Activated T-helper 1 cell treated with anti-CD3 and anti-CD28 coated beads, Interleukin-2, amount 50 U/mL, for 16 hours (primary cell): ENCODE results near the gene SLC25A25.
"Not testable (repeated sequence)": the region's sequence is repeated elsewhere in the genome, so short reads cannot be mapped to it uniquely, and the experiment has no call there.

Experiments
- DNase-seq, 2 donors: peaks; one replicate each; pipeline ENCODE4 v3.0.0-alpha.2; 2020; ENCODE audit warnings: low read depth in 1 of 2, low spot score in 1 of 2

The SLC25A25 gene

GRCh38 chr9:128108269-128109049 lies 40.4 kb downstream of the SLC25A25 start:
- DNase-seq: no peak

- DNase-seq: no peak
Observed at GRCh38 chr9:128109050-128109709, 41.1 kb downstream of the SLC25A25 start.

- not testable (repeated sequence) for DNase-seq
Observed at GRCh38 chr9:128111726-128112125, 43.7 kb downstream of the SLC25A25 start.

- DNase-seq: no peak
Observed at GRCh38 chr9:128113526-128114325, 45.7 kb downstream of the SLC25A25 start.

GRCh38 chr9:128114326-128115186 lies 46.5 kb downstream of the SLC25A25 start:
- no peak for DNase-seq

GRCh38 chr9:128115187-128116103 lies 47.4 kb downstream of the SLC25A25 start:
- no peak for DNase-seq

GRCh38 chr9:128116104-128117083 lies 48.4 kb downstream of the SLC25A25 start:
- DNase-seq: no peak

- DNase-seq: peak; percentile 93 to 100
Observed at GRCh38 chr9:128117613-128118471, 49.8 kb downstream of the SLC25A25 start.

- DNase-seq: no peak
Observed at GRCh38 chr9:128118472-128118857, 50.4 kb downstream of the SLC25A25 start.

- no peak for DNase-seq
Observed at GRCh38 chr9:128118971-128119665, 51.1 kb downstream of the SLC25A25 start.

GRCh38 chr9:128120061-128120740 lies 52.2 kb downstream of the SLC25A25 start:
- DNase-seq: no peak

- no peak for DNase-seq
Observed at GRCh38 chr9:128120741-128121465, 52.9 kb downstream of the SLC25A25 start.

- DNase-seq: no peak
Observed at GRCh38 chr9:128121466-128121810, 53.4 kb downstream of the SLC25A25 start.

- DNase-seq: no peak
Observed at GRCh38 chr9:128121924-128122808, 54.1 kb downstream of the SLC25A25 start.

GRCh38 chr9:128122809-128123175 lies 54.8 kb downstream of the SLC25A25 start:
- DNase-seq: no peak
